22Rv1 (cell line): Measurements from ENCODE around the gene NSD1.

ENCODE experiments used
- CTCF ChIP-seq: fragments of 450-650 bp; IDR thresholded peaks from 2 replicates; pipeline ENCODE4 v1.5.1; 2017; ENCODE audit warnings: mild to moderate bottlenecking
- ZFX ChIP-seq: fragments of 450-650 bp; IDR thresholded peaks from 2 replicates; pipeline ENCODE4 v1.6.1; 2017; ENCODE audit warnings: antibody characterized with exemption, borderline replicate concordance

DNA sequence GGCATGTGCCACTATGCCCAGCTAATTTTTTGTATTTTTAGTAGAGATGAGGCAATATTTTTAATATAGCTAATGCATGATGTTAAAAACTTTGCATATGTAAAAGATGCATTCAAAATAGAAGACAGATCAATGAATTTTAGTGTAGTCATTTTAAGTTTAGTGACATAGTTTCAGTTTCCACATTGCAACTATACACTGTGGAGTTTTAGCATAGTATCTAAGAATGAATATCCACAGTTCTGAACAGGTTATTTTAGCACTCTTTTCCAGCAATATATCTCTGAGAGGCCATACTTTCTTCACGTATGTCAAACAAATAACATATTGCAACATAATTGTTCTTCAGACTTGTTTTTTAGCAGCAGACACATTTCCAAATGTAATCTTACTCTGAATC lies 130.6 kb downstream of the NSD1 start:
- TF ChIP-seq CTCF (no peak), ZFX (no peak)
